ENCODE results near the gene SP140L. TPM values are rescaled to one million over a fixed set of nuclear protein-coding genes. Genes with fewer than 3 reads are reported as not detected.

The SP140L gene
- total RNA-seq, 1 donor from 2014 or later, result 3.4 TPM

- Mint-ChIP-seq H3K9me3 (ENCODE audit: low read depth) (no peaks in the 10 kb centered on the region), H3K36me3 (ENCODE audit: insufficient read depth) (no peaks in the 10 kb centered on the region), H3K27me3 (no peaks in the 10 kb centered on the region), H3K4me3 (ENCODE audit: low read depth) (no peak overlapping the region), H3K27ac (no peak overlapping the region), H3K4me1 (ENCODE audit: low read depth) (peaks cover 2% of the 10 kb centered on the region)
- DNase-seq (ENCODE audit: low spot score, unreplicated experiment), result no peak
- no peak for TF ChIP-seq CTCF (IDR thresholded peaks at IDR 0.05; ENCODE audit: unreplicated experiment)
These were observed 120.0 kb downstream of the SP140L start for GRCh38 chr2:230447036-230447435.

GRCh38 chr2:230447455-230448451 lies 120.8 kb downstream of the SP140L start:
- Mint-ChIP-seq H3K36me3 (ENCODE audit: insufficient read depth) (no peaks in the 10 kb centered on the region), H3K4me3 (ENCODE audit: low read depth) (no peak overlapping the region), H3K9me3 (ENCODE audit: low read depth) (no peaks in the 10 kb centered on the region), H3K4me1 (ENCODE audit: low read depth) (peaks cover 2% of the 10 kb centered on the region), H3K27me3 (no peaks in the 10 kb centered on the region), H3K27ac (no peak overlapping the region)
- no peak for TF ChIP-seq CTCF (IDR thresholded peaks at IDR 0.05; ENCODE audit: unreplicated experiment)
- no peak for DNase-seq (ENCODE audit: low spot score, unreplicated experiment)

GRCh38 chr2:230449901-230450467 lies 123.0 kb downstream of the SP140L start:
- Mint-ChIP-seq H3K4me1 (ENCODE audit: low read depth) (peaks cover 2% of the 10 kb centered on the region), H3K9me3 (ENCODE audit: low read depth) (peaks cover 6% of the 10 kb centered on the region), H3K27me3 (no peaks in the 10 kb centered on the region), H3K36me3 (ENCODE audit: insufficient read depth) (no peaks in the 10 kb centered on the region), H3K4me3 (ENCODE audit: low read depth) (no peak overlapping the region), H3K27ac (no peak overlapping the region)
- TF ChIP-seq CTCF (IDR thresholded peaks at IDR 0.05; ENCODE audit: unreplicated experiment), result no peak
- DNase-seq (ENCODE audit: low spot score, unreplicated experiment), result no peak

GRCh38 chr2:230453006-230453405 lies 126.0 kb downstream of the SP140L start:
- no peak overlapping the region for H3K4me3 Mint-ChIP-seq (ENCODE audit: low read depth)

More at GRCh38 chr2:230453006-230453405, 126.0 kb downstream of the SP140L start:
- Mint-ChIP-seq H3K9me3 (ENCODE audit: low read depth) (peaks cover 12% of the 10 kb centered on the region), H3K27me3 (no peaks in the 10 kb centered on the region), H3K4me1 (ENCODE audit: low read depth) (peaks cover under 1% of the 10 kb centered on the region), H3K27ac (no peak overlapping the region), H3K36me3 (ENCODE audit: insufficient read depth) (peaks cover 4% of the 10 kb centered on the region)
- TF ChIP-seq CTCF (IDR thresholded peaks at IDR 0.05; ENCODE audit: unreplicated experiment), result no peak
- no peak for DNase-seq (ENCODE audit: low spot score, unreplicated experiment)

Other genes starting within 250 kb of the SP140L start
- gene SP110, start 107.2 kb upstream of the SP140L start, total RNA-seq, result 5.1 and 5.8 TPM in 2 replicates
- 0.69 TPM in 1 of 2 replicates, not detected in the other for gene SP140, start 101.5 kb upstream of the SP140L start, total RNA-seq
- 2.3 and 4.1 TPM in 2 replicates for gene SP100, start 89.0 kb downstream of the SP140L start, total RNA-seq